K562 (cell line): ENCODE measurements around the gene SERPINA7.

ENCODE experiments used
- HDGF ChIP-seq: fragments of 450-650 bp; IDR thresholded peaks from 2 replicates; pipeline ENCODE4 v1.6.1; 2016
- RFX1 ChIP-seq: fragments of 450-650 bp; IDR thresholded peaks from 2 replicates; pipeline ENCODE4 v1.6.1; 2016; ENCODE audit warnings: mild to moderate bottlenecking, moderate library complexity

DNA sequence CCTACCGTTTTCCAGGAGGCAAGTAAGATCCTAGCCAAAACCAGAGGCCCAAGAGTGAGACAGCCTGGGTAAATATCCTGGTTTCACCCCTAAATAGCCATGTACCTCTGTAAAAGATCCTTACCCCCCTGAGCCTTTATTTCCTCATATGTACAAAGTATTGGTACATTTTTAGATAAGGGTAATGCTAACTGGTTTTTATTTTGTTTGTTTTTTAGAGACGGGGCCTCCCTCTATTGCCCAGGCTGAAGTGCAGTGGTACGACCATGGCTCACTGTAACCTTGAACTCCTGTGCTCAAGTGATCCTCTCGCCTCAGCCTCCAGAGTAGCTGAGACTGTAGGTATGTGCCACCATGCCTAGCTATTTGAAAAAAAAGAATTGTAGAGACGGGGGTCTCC is 29.4 kb downstream of the SERPINA7 start:
- no peak for TF ChIP-seq RFX1
- no peak for TF ChIP-seq HDGF
